ENCODE data around the gene FOXQ1. TPM values are rescaled to one million over a fixed set of nuclear protein-coding genes. Genes with fewer than 3 reads are reported as not detected.
A peak's percentile ranks its signal among the peaks of the same experiment; 100 is the strongest.

FOXQ1 gene
- total and polyA plus RNA-seq, 10 of the 15 experiments (the other 5 are each of a cell fraction or from before 2014, with no cell fraction given): 0.08 TPM; not detected in 9

DNA sequence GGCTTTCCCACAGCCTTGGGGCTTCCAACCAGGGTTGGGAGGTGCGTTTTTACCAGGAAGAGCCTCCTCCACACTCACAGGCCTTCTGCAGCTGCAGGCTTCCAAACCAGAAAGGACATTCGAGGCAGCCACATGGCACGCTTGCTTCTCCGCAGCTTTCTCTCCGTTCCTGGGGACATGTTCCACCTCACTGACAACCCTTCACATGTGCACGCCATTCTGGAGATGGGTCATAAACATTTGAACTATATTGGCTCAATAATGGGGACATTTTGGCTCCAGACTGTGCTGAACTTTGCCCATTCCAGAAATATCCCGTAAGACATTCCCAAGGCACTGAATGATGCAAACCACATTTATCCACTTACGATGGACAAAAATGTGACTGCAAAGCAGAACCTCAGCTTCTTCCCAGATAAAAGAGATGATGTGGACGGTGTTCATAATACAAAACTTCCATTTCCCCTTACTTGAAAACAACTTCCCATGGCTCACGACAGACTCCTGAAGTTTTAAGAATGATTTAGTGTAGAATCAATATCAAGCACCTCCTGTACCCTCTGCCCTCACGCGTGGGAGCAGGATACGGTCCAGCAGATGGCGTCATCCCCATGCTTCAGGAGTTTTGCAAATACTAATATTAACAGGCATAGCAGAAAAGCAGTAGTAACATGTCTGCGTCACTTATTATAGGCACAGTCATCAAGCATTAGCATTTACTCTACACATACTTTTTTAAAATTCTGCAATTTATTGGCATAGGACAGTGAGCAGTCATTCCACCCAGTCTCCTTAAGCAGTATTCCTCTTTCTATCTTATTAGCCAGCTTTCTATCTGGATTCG, 52.1 kb downstream of the FOXQ1 start:
- ChIA-PET POLR2A (no interaction called here), CTCF (interaction anchor here (0.6 to 1.0 kb wide), 3 partner anchors 59 to 189 kb away, joined by 3 to 5 read pairs (median 3); no protein-coding TSS in a partner anchor), SMC1A (ENCODE audit: uncharacterized antibody, unreplicated experiment) (interaction anchor here (1.4 kb wide), 1 partner anchor 8 kb away, joined by 4 read pairs; no protein-coding TSS in a partner anchor), RAD21 (ENCODE audit: unreplicated experiment) (no interaction called here)
- peaks cover 0 to 2% of the 10 kb centered on the region in 2 experiments; a peak in 3 of 4 replicates for H3K27me3 ChIP-seq (replicated peaks in 1 of 2; ENCODE audit: control insufficient read depth in 2 of 2, insufficient read depth in 2 of 2, low read length in 1 of 2)
- H3K4me2 ChIP-seq (ENCODE audit: control insufficient read depth, insufficient read depth): no peak overlapping the region
- TF ChIP-seq, protein P1, sequence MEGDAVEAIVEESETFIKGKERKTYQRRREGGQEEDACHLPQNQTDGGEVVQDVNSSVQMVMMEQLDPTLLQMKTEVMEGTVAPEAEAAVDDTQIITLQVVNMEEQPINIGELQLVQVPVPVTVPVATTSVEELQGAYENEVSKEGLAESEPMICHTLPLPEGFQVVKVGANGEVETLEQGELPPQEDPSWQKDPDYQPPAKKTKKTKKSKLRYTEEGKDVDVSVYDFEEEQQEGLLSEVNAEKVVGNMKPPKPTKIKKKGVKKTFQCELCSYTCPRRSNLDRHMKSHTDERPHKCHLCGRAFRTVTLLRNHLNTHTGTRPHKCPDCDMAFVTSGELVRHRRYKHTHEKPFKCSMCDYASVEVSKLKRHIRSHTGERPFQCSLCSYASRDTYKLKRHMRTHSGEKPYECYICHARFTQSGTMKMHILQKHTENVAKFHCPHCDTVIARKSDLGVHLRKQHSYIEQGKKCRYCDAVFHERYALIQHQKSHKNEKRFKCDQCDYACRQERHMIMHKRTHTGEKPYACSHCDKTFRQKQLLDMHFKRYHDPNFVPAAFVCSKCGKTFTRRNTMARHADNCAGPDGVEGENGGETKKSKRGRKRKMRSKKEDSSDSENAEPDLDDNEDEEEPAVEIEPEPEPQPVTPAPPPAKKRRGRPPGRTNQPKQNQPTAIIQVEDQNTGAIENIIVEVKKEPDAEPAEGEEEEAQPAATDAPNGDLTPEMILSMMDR (IDR thresholded peaks at IDR 0.05 in 2 of 3, conservative IDR thresholded peaks at IDR 0.05 in 1 of 3; ENCODE audit: control insufficient read depth in 2 of 3, extremely low read depth in 1 of 3, insufficient read depth in 1 of 3, low read depth in 3 of 3, low read length in 3 of 3): peak in 2 of 3 experiments; percentile 23 to 28; a peak in 2 of 6 replicates
- TF ChIP-seq ZNF622 (IDR thresholded peaks at IDR 0.05) (no peak), RAD21 (IDR thresholded peaks at IDR 0.05; ENCODE audit: insufficient read depth, low read depth, low read length) (peak; percentile 50)
- H3K27ac ChIP-seq (ENCODE audit: control insufficient read depth, insufficient read depth): no peak overlapping the region
- in situ Hi-C loops (cut with MboI): no loop called here
- H3K9ac ChIP-seq (ENCODE audit: control insufficient read depth, insufficient read depth, low read length): no peak overlapping the region
- ATAC-seq (no peak), FAIRE-seq (no peak), DNase-seq (ENCODE audit: low read depth, low spot score) (no peak)
- WGBS (ENCODE audit: insufficient coverage, insufficient replicate concordance, low lambda C conversion rate, missing lambda C conversion rate): 16% methylated on average over 15 of the region's 16 CpGs
- BruUV-seq (replicated peaks): no TSS peak
- no peak overlapping the region for H3K4me3 ChIP-seq
- no peaks in the 10 kb centered on the region for H3K9me3 ChIP-seq (replicated peaks; ENCODE audit: control insufficient read depth, insufficient read depth, low read length)
- H2AFZ ChIP-seq (ENCODE audit: control insufficient read depth, low read depth, low read length): no peak overlapping the region
- H3K79me2 ChIP-seq (ENCODE audit: control insufficient read depth, insufficient read depth, low read length): no peaks in the 10 kb centered on the region
- H3K36me3 ChIP-seq (ENCODE audit: control insufficient read depth in 2 of 2, insufficient read depth in 2 of 2, low read length in 1 of 2): no peaks in the 10 kb centered on the region
- H3K4me1 ChIP-seq (ENCODE audit: control insufficient read depth, insufficient read depth, low read length): no peaks in the 10 kb centered on the region
- no peaks in the 10 kb centered on the region for H4K20me1 ChIP-seq (ENCODE audit: control insufficient read depth, insufficient read depth)
- intact Hi-C loops (cut with micrococcal nuclease; ENCODE audit: unreplicated experiment): no loop called here

Other genes starting within 250 kb of the FOXQ1 start
- not detected in 2 replicates for gene FOXF2, start 77.5 kb downstream of the FOXQ1 start, total RNA-seq (2014; rRNA removed)
- gene FOXF2, start 77.5 kb downstream of the FOXQ1 start, total RNA-seq (2014; rRNA removed; fragmentation: Illumina TruSeq; extraction: Trizol): not detected in 2 replicates
- not detected in 2 replicates for gene FOXF2, start 77.5 kb downstream of the FOXQ1 start, total RNA-seq (2021)
- gene FOXF2, start 77.5 kb downstream of the FOXQ1 start, polyA plus RNA-seq (2011; rRNA removed): not detected in 2 replicates
- not detected in 2 replicates for gene FOXF2, start 77.5 kb downstream of the FOXQ1 start, polyA plus RNA-seq (2014; fragmentation: Illumina TruSeq; extraction: Trizol)
- gene FOXF2, start 77.5 kb downstream of the FOXQ1 start, polyA plus RNA-seq (2014; fragmentation: Nextera tagmentation; extraction: Ambion mirVana): not detected
- gene FOXF2, start 77.5 kb downstream of the FOXQ1 start, polyA plus RNA-seq (2014; rRNA removed): not detected in 2 replicates
- not detected for gene FOXF2, start 77.5 kb downstream of the FOXQ1 start, polyA plus RNA-seq (2016; fragmentation: Nextera tagmentation; extraction: Ambion mirVana)